Measurements from ENCODE around the gene SF3A2.

DNA sequence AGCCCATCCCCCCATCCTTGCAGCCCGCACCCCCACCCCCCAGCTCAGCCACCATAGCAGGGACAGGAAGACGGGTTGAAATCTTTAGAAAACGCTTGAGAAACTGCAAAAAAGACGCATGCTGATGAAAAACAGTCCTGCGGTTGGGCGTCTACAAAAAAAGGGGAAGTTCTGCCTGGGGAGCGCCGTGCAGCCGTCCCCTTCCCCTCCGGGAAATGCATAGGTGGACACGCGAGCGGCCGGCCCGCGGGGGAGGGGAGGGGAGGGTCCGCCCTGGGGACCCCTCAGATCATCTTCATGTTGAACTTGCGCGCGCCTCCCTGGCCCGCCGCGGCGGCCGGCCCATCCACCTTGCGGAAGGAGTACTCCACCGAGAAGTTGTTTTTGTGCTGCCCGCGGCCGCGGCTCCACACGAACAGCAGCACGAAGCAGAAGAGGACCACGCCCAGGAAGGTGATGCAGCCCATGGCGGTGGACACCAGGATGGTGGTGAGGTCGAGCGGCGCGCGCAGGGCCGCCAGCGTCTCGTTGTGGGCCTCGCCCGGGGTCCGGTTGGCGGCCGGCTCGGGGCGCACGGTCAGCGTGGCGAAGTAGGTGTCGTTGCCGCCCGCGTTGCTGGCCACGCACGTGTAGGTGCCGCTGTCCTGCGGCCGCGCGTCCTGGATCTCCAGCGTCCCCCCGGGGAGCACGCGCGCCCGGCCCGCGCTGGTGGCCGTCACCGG, 53.3 kb downstream of the SF3A2 start:
- TF ChIP-seq CTCF (IDR thresholded peaks at IDR 0.05; ENCODE audit: insufficient read depth, low read length, poor library complexity, severe bottlenecking) (no peak), EZH2phosphoT487 (conservative IDR thresholded peaks at IDR 0.05; ENCODE audit: low read length) (no peak)

All from SU-DHL-6 (cell line).